Lower lobe of right lung (tissue), 2 donors: ENCODE results near the gene MMP1. TPM values are rescaled to one million over a fixed set of nuclear protein-coding genes. Genes with fewer than 3 reads are reported as not detected.

ENCODE experiments used
- ATAC-seq, 2 donors: fragments of 200-7000 bp; cut with Tn5 transposase; one replicate each; pipeline ENCODE4 v1.9.1; 2020 to 2022; ENCODE audit warnings: mild to moderate bottlenecking in 2 of 2, moderate library complexity in 2 of 2
- DNase-seq: peaks from one replicate; pipeline ENCODE4 v3.0.0-alpha.2; 2020
- H3K27ac ChIP-seq: fragments of 200-600 bp; one replicate; pipeline ENCODE4 v1.8.0; 2022
- H3K27me3 ChIP-seq: fragments of 200-600 bp; one replicate; pipeline ENCODE4 v1.8.0; 2022; ENCODE audit warnings: low read depth
- H3K36me3 ChIP-seq: fragments of 200-600 bp; one replicate; pipeline ENCODE4 v1.8.0; 2022; ENCODE audit warnings: mild to moderate bottlenecking
- H3K4me1 ChIP-seq: fragments of 200-600 bp; one replicate; pipeline ENCODE4 v1.8.0; 2022
- H3K4me3 ChIP-seq: fragments of 200-600 bp; one replicate; pipeline ENCODE4 v1.8.0; 2022; ENCODE audit warnings: mild to moderate bottlenecking
- H3K9me3 ChIP-seq: fragments of 200-600 bp; one replicate; pipeline ENCODE4 v1.8.0; 2022
- CTCF ChIP-seq: fragments of 200-600 bp; IDR thresholded peaks from one replicate; pipeline ENCODE4 v1.8.0; 2022; ENCODE audit warnings: antibody characterized with exemption, mild to moderate bottlenecking
- intact Hi-C: fragments of 100-400 bp; cut with DNase I; formaldehyde crosslinking; loops from one replicate; pipeline ENCODE4 v1.11.0; 2022
- total RNA-seq: library from RNA; stranded (reverse); fragmentation: NEBNext Ultra II Directional; extraction: Animal tissue kit (Norgen Biotek cat#: 25700); gene quantifications from one replicate; pipeline ENCODE4 v1.2.1, GENCODE V29; 2021
- donor health status: DM: no; HTN: yes; CAD: no; lungs with severe emphysema.

MMP1 gene
- total RNA-seq, 1 donor from 2014 or later, result 0.97 TPM

- no peak for ATAC-seq
- H3K27me3 ChIP-seq, result no peaks in the 10 kb centered on the region
- H3K9me3 ChIP-seq, result no peaks in the 10 kb centered on the region
- H3K27ac ChIP-seq, result no peak overlapping the region
- TF ChIP-seq CTCF, result no peak
- intact Hi-C loops, result no loop called here
- no peaks in the 10 kb centered on the region for H3K4me1 ChIP-seq
- no peak overlapping the region for H3K4me3 ChIP-seq
- no peaks in the 10 kb centered on the region for H3K36me3 ChIP-seq
- no peak for DNase-seq
These were observed 36.2 kb downstream of the MMP1 start for GRCh38 chr11:102761646-102762238.

DNA sequence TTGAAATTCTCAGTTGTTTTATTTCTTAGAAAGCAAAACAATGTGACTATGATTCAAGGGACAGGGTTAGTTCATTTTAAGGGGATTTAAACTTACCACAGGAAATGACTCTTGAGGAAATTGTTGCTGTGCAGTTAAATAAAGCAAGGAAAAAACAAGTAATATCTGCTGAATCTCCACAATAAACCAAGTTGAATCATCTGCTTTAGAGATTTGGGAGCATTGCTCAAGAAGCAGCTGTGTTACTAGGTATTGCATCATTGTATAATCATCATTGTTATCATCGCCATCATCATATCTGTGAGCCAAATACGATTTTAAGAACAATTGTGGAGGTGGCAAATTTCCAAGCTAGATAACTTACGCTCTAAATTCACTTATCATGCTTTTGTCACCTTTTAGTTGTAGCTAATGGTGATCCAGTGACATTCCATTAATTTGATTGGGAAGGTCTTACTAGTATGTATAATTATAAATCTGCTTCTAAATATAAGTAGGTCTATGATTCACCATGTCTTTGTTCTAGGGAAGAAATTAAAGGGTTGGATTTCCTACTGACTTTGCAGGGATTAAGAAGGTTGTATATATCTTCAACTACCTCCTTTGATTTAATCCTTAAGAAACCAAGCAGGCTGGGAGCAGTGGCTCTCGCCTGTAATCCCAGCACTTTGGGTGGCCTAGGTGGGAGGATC lies 37.5 kb downstream of the MMP1 start:
- no peaks in the 10 kb centered on the region for H3K4me1 ChIP-seq
- H3K27ac ChIP-seq, result no peak overlapping the region
- no peak for DNase-seq
- no peaks in the 10 kb centered on the region for H3K27me3 ChIP-seq
- peak in 1 of 2 donors; percentile 27 for ATAC-seq
- no peaks in the 10 kb centered on the region for H3K36me3 ChIP-seq
- intact Hi-C loops, result no loop called here
- H3K9me3 ChIP-seq, result no peaks in the 10 kb centered on the region
- TF ChIP-seq CTCF, result no peak
- H3K4me3 ChIP-seq, result no peak overlapping the region

- H3K4me3 ChIP-seq, result no peak overlapping the region
These were observed 40.0 kb downstream of the MMP1 start for GRCh38 chr11:102757823-102758549.

DNA sequence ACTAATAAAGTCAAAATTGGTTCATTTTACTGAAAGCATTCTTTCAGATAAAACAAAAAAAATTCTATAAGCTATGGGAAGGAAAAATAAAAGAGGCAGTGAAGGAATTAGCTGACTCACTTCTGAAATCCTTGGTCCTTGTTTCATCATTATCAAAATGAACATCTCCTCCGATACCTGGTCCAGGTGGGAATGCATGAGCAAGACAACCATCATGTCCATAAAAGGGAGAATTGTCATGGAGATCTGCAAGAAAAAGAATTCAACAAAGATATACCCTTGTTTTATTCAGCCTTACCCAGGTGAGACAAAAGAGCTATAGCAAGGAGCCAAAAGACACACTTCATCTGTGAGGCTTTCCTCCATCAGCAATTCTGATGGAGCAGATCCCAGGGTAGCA lies 44.7 kb downstream of the MMP1 start:
- ATAC-seq, result no peak
- H3K27me3 ChIP-seq, result no peaks in the 10 kb centered on the region
- no peak for DNase-seq
- H3K4me1 ChIP-seq, result no peaks in the 10 kb centered on the region
- TF ChIP-seq CTCF, result no peak
- no peaks in the 10 kb centered on the region for H3K36me3 ChIP-seq
- intact Hi-C loops, result no loop called here
- no peak overlapping the region for H3K4me3 ChIP-seq
- H3K27ac ChIP-seq, result no peak overlapping the region
- H3K9me3 ChIP-seq, result no peaks in the 10 kb centered on the region

More at GRCh38 chr11:102757823-102758549, 40.0 kb downstream of the MMP1 start:
- TF ChIP-seq CTCF, result no peak
- Histone ChIP-seq H3K9me3 (no peaks in the 10 kb centered on the region), H3K36me3 (no peaks in the 10 kb centered on the region), H3K27me3 (no peaks in the 10 kb centered on the region), H3K4me1 (no peaks in the 10 kb centered on the region), H3K27ac (no peak overlapping the region)
- DNase-seq, result no peak
- intact Hi-C loops, result no loop called here
- ATAC-seq, result peak; percentile 65 to 70

DNA sequence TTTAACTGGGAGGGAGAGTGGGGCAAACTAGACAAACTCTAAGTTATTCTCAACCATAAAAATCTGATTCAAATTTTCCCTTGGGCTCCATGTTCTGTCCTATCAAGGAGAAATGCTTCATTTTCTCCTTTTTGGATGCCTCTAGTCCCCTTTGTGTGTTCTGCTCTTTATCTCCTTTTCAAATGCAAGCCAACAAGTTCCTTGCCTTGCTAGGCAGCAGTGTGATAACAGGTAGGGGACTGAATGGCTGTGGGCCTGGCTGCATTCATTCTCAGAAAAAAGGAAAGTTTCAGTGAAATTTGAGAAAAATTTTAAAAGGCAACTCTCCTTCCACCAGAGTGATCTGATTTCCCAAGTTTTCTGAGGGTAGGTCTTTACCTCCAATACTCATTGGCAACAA lies 46.3 kb downstream of the MMP1 start:
- DNase-seq, result no peak
- TF ChIP-seq CTCF, result no peak
- ATAC-seq, result no peak
- Histone ChIP-seq H3K4me3 (no peak overlapping the region), H3K9me3 (no peaks in the 10 kb centered on the region), H3K4me1 (no peaks in the 10 kb centered on the region), H3K27me3 (no peaks in the 10 kb centered on the region), H3K27ac (no peak overlapping the region), H3K36me3 (no peaks in the 10 kb centered on the region)
- intact Hi-C loops, result no loop called here
